Measurements from ENCODE around the gene KCNIP4. TPM values are rescaled to one million over a fixed set of nuclear protein-coding genes. Genes with fewer than 3 reads are reported as not detected.
A peak's percentile ranks its signal among the peaks of the same experiment; 100 is the strongest.

Gene KCNIP4
- total and polyA plus RNA-seq, 2 donors (not counting 3 experiments of a cell fraction or from before 2014, with no cell fraction given): not detected

- dilution Hi-C loops (cut with MboI; ENCODE audit: extremely low pct_ligation_motif_present, low sequenced_read_pairs) (no loop called here), intact Hi-C loops (cut with micrococcal nuclease) (no loop called here)
- TF ChIP-seq FOS (IDR thresholded peaks at IDR 0.05; ENCODE audit: borderline replicate concordance, insufficient read depth, low read length) (peak; percentile 19), GATA2 (IDR thresholded peaks at IDR 0.05; ENCODE audit: insufficient read depth, insufficient read length, low read depth, low read length) (no peak)
- ChIA-PET CTCF (interaction anchor here (0.6 to 1.5 kb wide), 4 partner anchors 10 to 47 kb away, joined by 3 to 4 read pairs (median 3); no protein-coding TSS in a partner anchor), POLR2A (no interaction called here)
- no peaks in the 10 kb centered on the region for H3K27me3 ChIP-seq (ENCODE audit: control insufficient read depth in 2 of 2, insufficient read depth in 2 of 2, low read length in 2 of 2)
- DNase-seq (ENCODE audit: low read depth, low spot score): peak; percentile 17
- H4K20me1 ChIP-seq (replicated peaks; ENCODE audit: control insufficient read depth, extremely low read depth, insufficient read depth, low read length): no peaks in the 10 kb centered on the region
- H3K9me1 ChIP-seq (replicated peaks; ENCODE audit: control insufficient read depth, extremely low read depth, insufficient read depth, low read length): no peaks in the 10 kb centered on the region
- no peaks in the 10 kb centered on the region for H3K9me3 ChIP-seq (replicated peaks; ENCODE audit: control insufficient read depth, insufficient read depth, low read length)
- H3K9ac ChIP-seq (replicated peaks; ENCODE audit: extremely low read depth, insufficient read depth, low read length): no peak overlapping the region
- no peak overlapping the region for H3K4me3 ChIP-seq (replicated peaks in 1 of 3; ENCODE audit: insufficient read depth in 1 of 3, low read depth in 1 of 3, low read length in 3 of 3)
- no peak overlapping the region for H2AFZ ChIP-seq (ENCODE audit: low read depth, low read length)
- no TSS peak for BruUV-seq (replicated peaks)
- H3K4me2 ChIP-seq (ENCODE audit: insufficient read depth, low read length): no peak overlapping the region
- H3K4me1 ChIP-seq (ENCODE audit: control insufficient read depth, extremely low read depth, insufficient read depth, low read length): no peaks in the 10 kb centered on the region
- no peak for FAIRE-seq
- H3K79me2 ChIP-seq (ENCODE audit: control insufficient read depth, insufficient read depth, low read length): no peaks in the 10 kb centered on the region
- H3K27ac ChIP-seq (ENCODE audit: insufficient read depth, low read depth, low read length): no peak overlapping the region
- no peaks in the 10 kb centered on the region for H3K36me3 ChIP-seq (ENCODE audit: control insufficient read depth in 2 of 2, extremely low read depth in 1 of 2, insufficient read depth in 2 of 2, low read length in 2 of 2)
Measured at GRCh38 chr4:21835712-21836111, 112.9 kb downstream of the KCNIP4 start.

DNA sequence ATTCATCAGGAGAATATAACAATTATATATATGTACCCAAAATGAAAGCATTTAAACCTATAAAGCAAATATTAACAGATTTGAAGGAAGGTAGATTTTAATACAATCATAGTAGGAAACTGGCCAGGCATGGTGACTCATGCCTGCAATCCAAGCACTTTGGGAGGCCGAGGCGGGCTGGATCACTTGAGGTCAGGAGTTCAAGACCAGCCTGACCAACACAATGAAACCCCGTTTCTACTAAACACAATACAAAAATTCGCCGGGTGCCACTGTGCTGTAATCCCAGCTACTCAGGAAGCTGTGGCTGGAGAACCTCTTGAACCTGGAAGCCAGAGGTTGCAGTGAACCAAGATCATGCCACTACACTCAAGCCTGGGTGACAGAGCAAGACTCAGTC lies 118.3 kb downstream of the KCNIP4 start:
- peak; percentile 50 for DNase-seq (ENCODE audit: low read depth, low spot score)
- BruUV-seq (replicated peaks): no TSS peak
- H3K9ac ChIP-seq (replicated peaks; ENCODE audit: extremely low read depth, insufficient read depth, low read length): no peak overlapping the region

More for the DNA sequence above, 118.3 kb downstream of the KCNIP4 start:
- TF ChIP-seq EZH2 (IDR thresholded peaks at IDR 0.05; ENCODE audit: borderline replicate concordance, low read depth, low read length, severe bottlenecking): no peak
- peak; percentile 14 for TF ChIP-seq GATA2 (IDR thresholded peaks at IDR 0.05; ENCODE audit: insufficient read depth, insufficient read length, low read depth, low read length)
- no peak for TF ChIP-seq MYC (IDR thresholded peaks at IDR 0.05; ENCODE audit: low read depth, low read length)
- TF ChIP-seq, protein P1, sequence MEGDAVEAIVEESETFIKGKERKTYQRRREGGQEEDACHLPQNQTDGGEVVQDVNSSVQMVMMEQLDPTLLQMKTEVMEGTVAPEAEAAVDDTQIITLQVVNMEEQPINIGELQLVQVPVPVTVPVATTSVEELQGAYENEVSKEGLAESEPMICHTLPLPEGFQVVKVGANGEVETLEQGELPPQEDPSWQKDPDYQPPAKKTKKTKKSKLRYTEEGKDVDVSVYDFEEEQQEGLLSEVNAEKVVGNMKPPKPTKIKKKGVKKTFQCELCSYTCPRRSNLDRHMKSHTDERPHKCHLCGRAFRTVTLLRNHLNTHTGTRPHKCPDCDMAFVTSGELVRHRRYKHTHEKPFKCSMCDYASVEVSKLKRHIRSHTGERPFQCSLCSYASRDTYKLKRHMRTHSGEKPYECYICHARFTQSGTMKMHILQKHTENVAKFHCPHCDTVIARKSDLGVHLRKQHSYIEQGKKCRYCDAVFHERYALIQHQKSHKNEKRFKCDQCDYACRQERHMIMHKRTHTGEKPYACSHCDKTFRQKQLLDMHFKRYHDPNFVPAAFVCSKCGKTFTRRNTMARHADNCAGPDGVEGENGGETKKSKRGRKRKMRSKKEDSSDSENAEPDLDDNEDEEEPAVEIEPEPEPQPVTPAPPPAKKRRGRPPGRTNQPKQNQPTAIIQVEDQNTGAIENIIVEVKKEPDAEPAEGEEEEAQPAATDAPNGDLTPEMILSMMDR (IDR thresholded peaks at IDR 0.05; ENCODE audit: extremely low read depth in 1 of 2, insufficient read depth in 1 of 2, low read depth in 1 of 2, low read length in 2 of 2): no peak
- peak; percentile 72 for TF ChIP-seq FOS (IDR thresholded peaks at IDR 0.05; ENCODE audit: borderline replicate concordance, insufficient read depth, low read length)
- peak; percentile 27 for TF ChIP-seq JUN (IDR thresholded peaks at IDR 0.05; ENCODE audit: borderline replicate concordance, insufficient read depth, insufficient read length, low read depth)
- TF ChIP-seq POLR2AphosphoS5 (IDR thresholded peaks at IDR 0.05; ENCODE audit: insufficient read depth, low read depth, low read length): no peak
- CTCF ChIA-PET: interaction anchor here (0.7 to 1.0 kb wide), 2 partner anchors 10 to 41 kb away, joined by 3 to 4 read pairs; no protein-coding TSS in a partner anchor
- dilution Hi-C loops (cut with MboI; ENCODE audit: extremely low pct_ligation_motif_present, low sequenced_read_pairs) (no loop called here), intact Hi-C loops (cut with micrococcal nuclease) (loop anchor here (1.0 kb wide), 1 partner anchor 28 kb away; no protein-coding TSS in a partner anchor)
- no peaks in the 10 kb centered on the region for H3K9me3 ChIP-seq (replicated peaks; ENCODE audit: control insufficient read depth, insufficient read depth, low read length)
- FAIRE-seq: peak; percentile 83
- no peaks in the 10 kb centered on the region for H3K79me2 ChIP-seq (ENCODE audit: control insufficient read depth, insufficient read depth, low read length)
- H4K20me1 ChIP-seq (replicated peaks; ENCODE audit: control insufficient read depth, extremely low read depth, insufficient read depth, low read length): no peaks in the 10 kb centered on the region
- H3K27ac ChIP-seq (ENCODE audit: insufficient read depth, low read depth, low read length): no peak overlapping the region
- peak overlapping the region; percentile 22 for H3K4me2 ChIP-seq (ENCODE audit: insufficient read depth, low read length)
- H3K4me3 ChIP-seq (replicated peaks in 1 of 3; ENCODE audit: insufficient read depth in 1 of 3, low read depth in 1 of 3, low read length in 3 of 3): no peak overlapping the region
- POLR2A ChIA-PET: no interaction called here
- H3K27me3 ChIP-seq (ENCODE audit: control insufficient read depth in 2 of 2, insufficient read depth in 2 of 2, low read length in 2 of 2): no peaks in the 10 kb centered on the region
- peaks cover 2% of the 10 kb centered on the region for H3K4me1 ChIP-seq (ENCODE audit: control insufficient read depth, extremely low read depth, insufficient read depth, low read length)
- no peak overlapping the region for H2AFZ ChIP-seq (ENCODE audit: low read depth, low read length)
- no peaks in the 10 kb centered on the region for H3K36me3 ChIP-seq (ENCODE audit: control insufficient read depth in 2 of 2, extremely low read depth in 1 of 2, insufficient read depth in 2 of 2, low read length in 2 of 2)
- no peaks in the 10 kb centered on the region for H3K9me1 ChIP-seq (replicated peaks; ENCODE audit: control insufficient read depth, extremely low read depth, insufficient read depth, low read length)

Data from endothelial cell of umbilical vein (primary cell).